ENCODE measurements around the gene SCN10A. TPM values are rescaled to one million over a fixed set of nuclear protein-coding genes. Genes with fewer than 3 reads are reported as not detected.
A peak's percentile ranks its signal among the peaks of the same experiment; 100 is the strongest.

Gene SCN10A
- not detected in 2 replicates for total RNA-seq (2014; rRNA removed; shearing (Covaris generic))

DNA sequence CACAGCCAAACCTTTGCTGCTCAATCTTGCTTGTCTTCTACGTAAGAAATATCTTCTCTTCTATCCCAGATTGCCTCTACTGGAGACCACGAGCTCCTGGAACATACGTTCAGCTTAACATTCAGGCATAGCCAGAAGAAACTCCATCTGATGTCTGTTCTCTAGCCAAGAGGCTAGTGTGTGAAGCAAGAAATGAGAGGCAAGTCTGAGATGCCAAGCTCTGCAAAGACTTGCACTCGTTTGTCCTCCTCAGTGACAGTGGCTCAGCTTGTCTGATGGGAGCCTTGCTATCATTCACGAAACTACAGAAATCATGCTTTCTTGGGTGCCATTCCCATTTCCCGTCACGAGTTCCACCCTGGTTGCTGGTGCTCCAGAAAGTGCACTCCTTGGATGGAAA is at the start of gene SCN10A:
SCN10A (minus strand) TSS at position 192 of the 400 bp plus-strand sequence. CDS start 22,207 bp downstream, outside the sequence.
- no peak for DNase-seq (ENCODE audit: low read depth)

DNA sequence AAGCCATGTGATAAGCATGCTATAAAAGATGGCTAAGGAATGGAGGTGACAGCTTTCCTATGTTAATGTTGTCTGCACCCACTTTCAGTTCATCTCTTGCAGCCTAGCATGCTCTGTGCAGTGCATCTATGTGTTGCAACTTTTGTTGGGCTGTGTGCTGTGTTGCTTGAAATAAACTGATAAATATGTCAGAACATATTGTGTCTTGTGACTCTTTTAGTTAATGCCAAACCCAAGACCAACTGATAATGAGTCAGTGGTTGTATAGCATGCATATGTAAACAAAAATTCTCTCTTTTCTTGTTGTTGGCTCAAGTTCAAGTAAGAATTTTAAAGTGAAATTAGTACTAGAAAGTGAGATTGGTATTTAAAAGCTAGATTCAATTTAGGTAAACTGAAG is 37.0 kb upstream of the SCN10A start:
- DNase-seq (ENCODE audit: low read depth) = no peak

DNA sequence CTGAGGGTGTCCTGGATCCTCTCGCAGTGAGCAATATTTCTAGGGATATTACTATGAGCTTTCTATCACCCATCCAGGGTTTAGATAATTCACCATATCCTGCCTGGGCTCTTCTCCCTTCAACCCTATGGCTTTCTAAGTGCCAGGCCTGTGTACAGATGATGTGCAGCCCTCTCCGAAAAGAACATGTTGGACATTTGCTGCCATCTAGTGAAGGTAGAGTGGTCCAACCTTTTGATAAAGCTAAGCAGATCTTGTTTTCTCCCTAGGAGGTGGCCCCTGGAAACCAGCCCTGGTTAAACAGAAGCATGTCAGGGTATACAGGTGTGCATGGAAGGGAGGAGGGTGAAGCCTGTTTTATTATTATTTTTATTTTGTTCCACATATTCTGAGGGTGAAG is 27.9 kb upstream of the SCN10A start:
- DNase-seq (ENCODE audit: low read depth) = peak; percentile 38

DNA sequence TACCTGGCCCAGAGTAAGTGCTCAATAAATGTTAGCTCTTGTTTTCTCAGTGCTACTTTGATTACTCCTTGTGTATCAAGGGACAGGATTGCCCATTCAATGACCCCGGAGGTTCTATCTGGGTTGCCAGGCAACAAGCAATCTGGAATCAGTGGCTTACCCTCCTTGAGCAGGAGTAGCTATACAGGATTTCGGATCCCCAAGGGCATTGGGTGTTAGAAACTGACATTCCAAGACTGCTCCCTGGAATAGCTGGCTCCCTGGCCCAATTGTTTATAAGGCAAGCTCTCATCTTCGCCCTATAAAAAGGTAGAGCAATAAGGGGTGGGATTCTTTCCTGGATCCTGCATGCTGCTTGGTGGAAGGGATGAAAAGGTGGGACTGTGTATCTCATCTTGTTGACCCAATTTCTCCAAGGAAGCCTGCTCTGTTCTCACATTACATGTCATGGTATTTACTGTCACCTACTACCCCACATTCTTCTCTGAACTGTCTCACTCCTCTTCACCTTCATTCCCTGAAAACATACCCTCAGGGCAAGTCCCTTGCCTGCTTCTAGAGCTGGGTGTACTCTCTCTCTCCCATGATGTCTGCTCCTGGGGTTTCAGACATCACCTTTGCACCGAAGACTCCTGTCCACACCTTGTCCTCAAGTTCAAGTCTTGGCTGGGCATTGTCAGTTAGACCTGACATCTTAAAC is 26.4 kb upstream of the SCN10A start:
- no peak for DNase-seq (ENCODE audit: low read depth)

DNA sequence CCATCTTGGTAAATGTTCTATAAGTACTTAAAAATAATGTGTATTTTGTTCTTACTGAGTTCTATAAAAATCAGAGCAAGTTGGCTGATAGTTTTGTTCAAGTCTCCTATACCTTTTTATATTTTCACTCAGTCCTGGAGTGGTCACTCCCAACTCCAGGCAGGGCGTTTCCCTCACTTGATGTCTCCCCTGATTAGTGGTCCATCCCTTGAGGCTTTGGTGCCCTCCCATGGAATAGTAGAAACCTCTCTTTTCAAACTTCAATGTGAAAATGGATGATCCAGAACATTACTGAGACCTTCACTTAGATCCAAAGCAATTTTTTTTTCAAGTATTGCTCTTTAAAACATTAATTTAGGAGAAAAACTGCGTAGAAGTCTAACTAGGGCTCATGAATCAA is 25.0 kb upstream of the SCN10A start:
- DNase-seq (ENCODE audit: low read depth) = no peak

DNA sequence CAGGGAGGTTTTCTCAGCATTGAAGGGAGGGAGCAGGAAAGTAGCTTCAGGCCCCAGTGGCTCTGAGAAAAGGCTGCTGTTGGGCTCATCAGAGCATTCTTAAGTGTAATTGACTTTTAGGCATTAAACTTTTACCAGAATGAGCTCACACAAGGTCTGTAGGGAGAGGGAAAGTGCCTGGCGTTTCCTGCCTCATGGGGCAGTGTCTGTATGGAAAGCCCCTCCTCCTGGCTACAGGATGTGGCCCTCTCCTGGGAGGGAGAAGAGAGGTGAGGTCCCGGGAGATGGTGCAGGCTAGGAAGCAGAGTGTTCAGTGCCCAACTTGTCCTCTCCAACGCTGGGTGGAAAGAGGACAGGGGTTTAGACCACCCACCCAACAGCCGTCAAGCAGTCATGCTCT is 21.3 kb upstream of the SCN10A start:
- DNase-seq (ENCODE audit: low read depth) = peak; percentile 23

DNA sequence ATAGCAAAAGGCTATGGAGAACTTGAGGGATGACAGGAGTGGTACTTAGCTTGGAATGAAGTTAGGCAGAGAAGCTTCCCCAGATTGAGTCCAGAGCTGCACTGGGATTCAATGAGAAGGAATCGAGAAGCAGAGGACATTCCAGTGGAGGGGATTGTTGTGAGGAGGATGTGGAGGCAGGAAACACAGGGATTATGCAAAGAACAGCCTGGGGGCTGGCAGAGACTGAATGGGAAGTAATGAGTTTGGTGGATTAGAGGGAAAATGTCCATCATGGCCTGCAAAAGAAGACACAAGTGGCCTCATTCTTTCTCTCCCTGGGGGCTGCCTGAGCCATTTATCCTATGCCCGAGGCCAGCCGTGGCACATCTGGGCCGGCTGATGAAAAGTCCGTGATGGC is 20.5 kb upstream of the SCN10A start:
- DNase-seq (ENCODE audit: low read depth) = no peak

DNA sequence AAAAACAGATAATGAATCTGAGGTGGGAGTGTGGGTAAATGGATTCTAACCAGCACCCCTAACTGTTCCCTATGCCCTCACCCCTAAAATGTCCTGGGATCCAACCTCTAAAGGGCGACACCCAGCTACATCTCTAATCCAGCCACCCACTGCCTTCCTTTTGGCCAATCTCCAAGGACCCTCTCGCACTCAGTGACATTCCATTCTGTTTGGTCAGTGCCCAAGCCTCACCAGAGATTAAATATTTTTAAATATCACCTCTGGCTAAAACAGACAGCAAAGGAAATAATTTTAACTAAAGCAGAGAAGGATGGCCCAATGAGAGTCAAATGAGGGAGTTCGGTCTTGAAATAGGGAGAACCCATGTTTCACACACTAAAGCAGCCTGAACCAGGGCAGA is 19.9 kb upstream of the SCN10A start:
- peak; percentile 27 for DNase-seq (ENCODE audit: low read depth)

DNA sequence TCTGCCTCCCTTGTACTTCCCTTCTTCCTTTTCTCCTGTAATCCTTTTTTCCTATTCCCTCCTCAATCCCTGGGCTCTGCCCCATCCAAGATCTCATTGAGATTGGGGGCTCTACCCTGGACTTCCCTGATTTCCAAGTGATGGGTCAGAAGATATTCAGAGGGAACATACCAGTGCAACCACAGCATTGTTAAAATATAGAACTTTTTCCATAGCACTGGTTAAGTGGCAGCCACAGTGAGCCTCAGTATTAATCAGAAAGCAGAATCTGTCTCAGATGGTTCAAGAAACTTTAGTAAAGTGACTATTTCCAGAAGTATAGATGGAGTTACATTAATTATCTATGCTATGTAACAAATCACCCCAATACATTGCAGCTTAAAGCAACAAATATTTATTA is 18.7 kb upstream of the SCN10A start:
- no peak for DNase-seq (ENCODE audit: low read depth)

DNA sequence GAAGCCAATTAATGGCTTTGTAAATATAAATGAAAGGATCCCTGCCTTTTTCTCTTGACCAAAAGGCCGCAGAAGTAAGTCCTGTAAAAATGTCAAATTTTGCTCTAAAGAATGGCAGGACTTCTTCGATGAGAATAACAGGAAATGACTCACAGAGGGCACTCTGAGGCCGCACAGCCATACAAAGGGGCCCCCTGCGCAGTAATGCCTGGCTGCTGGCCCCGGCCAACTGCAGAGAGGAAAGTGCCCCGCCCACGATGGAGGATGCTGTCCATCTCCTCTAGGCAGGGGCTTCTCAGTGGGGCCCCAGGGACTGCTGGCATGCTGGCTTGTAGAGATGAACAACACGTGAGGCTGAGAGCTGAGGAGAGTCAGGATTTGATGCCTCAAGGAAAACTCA is 18.1 kb upstream of the SCN10A start:
- DNase-seq (ENCODE audit: low read depth) = peak; percentile 87

DNA sequence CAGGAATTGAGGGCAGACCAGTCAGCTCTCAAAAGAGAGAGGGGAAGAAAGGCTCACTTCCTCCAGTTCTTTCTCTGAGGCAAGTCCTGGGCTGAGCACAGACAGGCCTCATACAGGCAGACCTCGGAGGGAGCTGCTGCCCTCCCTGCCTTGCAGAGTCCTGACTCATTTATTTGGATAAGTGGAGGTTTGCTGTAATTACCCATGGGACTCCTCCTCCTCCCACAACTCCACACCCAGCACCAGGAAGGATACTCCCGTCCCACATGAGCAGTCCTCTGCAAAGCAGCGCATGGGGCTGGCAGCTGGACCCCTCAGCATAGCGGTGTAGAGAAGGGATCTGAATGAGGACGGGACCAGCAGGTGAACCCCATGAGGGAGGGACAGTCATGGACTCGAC is 13.4 kb upstream of the SCN10A start:
- peak; percentile 84 for DNase-seq (ENCODE audit: low read depth)

DNA sequence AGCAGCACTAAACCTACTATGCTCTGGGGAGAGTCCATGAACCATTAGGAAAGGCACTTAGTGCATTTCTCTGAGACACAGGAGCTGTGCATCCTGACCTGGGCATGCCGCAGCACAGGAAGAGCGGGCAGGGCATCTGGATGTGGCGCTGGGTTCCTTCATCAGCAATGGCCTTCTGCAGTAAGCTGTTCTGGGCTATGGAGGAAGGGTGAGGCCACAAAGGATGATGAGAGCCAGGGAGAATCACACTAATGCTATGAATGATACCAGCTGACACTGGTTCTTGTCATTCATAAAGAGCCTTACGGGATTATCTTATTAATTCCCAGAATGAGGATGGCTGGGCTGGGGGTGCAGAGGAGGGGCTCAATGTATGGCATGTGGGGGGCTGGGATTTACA is 12.7 kb upstream of the SCN10A start:
- DNase-seq (ENCODE audit: low read depth) = no peak

DNA sequence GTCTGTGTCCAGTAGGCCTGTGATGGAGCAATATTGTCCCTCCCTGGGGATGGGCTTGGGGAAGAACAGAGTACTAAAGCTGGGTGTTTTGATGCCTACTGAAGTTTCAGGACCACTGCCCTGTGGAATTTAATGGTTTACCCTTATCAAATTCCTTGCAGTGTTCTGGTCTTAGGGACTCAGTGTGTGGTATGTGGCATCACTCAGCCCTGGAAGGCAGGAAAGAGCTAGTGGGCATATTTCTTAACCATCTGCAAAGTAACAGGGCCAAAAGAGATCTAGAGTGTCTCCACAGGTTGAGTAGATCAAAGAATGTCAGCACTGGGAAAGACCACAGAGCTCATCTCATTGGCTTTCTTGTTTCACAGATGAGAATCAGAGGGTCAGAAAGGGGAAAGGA is 11.8 kb upstream of the SCN10A start:
- no peak for DNase-seq (ENCODE audit: low read depth)

DNA sequence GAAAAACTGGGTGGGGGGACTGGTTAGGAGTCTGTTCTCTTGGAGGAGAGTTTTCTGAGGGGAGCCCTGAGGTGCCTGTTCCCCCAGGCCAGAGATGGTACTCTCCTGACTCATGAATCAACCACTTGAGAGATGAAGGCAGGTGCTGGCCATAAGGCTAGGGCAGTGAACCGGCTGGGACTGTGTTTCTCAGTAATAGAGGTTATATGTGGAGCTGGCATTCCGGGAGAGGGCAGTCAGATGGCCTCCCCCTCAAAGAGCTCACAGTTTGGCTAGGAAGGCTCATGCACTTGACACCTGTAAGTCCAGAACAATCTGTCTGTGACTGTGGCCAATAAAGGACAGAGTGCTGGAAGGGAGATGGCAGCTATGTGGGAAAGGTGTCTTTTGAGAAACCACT is 10.0 kb upstream of the SCN10A start:
- no peak for DNase-seq (ENCODE audit: low read depth)

DNA sequence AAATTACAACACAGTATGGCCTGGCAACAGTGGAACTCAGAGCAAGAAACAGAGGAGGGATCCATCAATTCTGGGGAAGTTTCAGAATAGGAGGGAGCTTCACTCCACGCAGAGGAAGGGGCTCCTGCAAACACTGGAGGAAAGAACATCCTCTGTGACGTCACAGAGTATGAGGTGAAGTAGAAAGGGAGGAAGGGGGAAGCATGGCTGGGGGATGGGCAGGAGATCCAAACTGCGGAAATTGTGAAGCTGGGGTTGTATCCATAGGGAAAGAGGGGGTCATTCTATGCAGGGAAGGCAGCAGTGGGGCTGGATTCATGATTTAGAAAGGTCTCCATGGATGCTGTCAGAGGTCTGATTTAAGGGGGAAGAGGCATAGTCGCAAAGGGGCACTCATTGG is 8.3 kb upstream of the SCN10A start:
- DNase-seq (ENCODE audit: low read depth) = no peak

DNA sequence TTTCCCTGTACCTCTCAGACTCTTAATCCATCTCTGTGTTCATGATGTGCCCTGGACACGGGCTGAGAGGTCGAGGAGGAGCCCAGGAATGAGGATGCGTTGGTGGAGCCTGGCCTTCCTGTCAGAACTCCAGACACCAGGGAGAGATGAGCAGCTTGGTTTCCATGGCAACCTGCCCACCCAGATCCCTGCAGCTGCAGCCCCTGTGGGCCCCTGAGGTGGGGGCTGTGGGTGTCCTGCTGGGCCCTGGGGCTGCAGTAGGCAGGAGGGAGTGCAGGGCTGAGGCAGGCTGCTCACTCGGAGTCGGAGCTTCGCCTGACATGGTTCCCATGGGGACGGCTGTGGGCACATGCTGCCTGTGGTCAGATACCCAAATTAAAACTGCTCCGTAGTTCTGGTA is 7.7 kb upstream of the SCN10A start:
- DNase-seq (ENCODE audit: low read depth) = no peak

DNA sequence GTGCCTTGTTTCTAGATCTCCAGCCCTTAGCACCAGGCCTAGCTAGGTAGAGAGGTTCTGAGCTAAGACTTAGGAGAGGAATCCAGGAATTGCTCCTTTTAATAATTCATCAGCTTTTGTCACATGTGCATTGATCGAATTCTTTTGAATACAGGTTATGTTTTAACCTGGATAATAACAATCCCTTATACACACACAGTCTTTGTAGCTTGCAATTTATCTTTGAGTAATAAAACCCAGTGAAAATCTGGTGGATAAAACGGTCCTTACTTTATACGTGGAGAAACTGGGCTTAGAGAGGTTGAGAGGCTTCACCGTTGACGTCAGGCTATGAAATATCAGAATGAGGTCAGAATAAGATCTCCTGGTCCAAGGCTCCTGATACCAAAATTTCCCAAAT is 7.2 kb upstream of the SCN10A start:
- no peak for DNase-seq (ENCODE audit: low read depth)

DNA sequence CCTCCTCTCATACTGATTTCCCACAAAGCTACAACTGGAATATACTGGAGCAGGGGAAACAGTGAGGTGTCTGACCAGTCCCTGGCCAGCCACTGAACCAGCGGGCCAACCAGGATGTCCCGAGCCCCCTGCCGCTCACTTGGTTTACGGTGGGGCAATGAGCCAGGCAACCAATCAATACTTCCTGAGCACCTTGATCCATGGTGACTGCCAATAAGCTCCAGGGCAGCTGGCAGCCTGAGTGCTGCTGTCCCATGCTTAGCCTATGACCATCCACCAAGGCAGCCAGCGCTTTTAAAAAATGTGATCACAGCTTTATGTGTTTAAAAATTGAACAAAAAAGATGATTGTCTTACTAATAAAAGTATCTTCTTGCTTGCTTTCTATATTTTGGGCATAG is 4.2 kb downstream of the SCN10A start:
- DNase-seq (ENCODE audit: low read depth) = no peak

DNA sequence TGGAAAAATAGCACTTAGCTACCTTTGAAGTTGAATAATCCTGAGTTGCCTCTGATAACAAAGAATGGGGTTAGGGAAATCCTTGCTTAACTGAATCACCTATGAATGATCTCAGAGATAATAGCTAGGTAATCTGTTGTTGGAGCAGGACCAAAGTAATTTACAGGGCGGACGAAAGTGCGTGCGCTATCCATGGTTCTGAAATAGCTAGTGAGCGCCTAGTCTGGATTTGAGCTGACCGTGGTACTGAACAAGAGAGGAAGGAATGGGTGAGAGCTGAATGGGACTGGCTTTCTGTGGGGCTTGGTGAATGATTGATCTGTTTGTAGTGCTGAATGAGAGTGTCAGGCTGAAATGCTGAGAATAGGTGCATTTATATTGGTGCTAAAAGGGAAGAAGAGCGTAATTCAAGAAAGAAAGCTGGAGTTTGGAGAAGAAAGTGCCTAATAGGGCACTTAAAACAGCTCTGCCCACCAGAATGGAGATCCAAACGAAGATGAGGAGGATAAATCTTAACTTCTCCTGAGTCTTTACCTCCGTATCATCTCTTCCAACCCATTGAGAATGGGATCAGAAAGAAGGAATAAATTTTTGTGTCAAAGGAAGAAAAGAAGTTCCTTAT is 10.1 kb downstream of the SCN10A start:
- DNase-seq (ENCODE audit: low read depth) = peak; percentile 48

DNA sequence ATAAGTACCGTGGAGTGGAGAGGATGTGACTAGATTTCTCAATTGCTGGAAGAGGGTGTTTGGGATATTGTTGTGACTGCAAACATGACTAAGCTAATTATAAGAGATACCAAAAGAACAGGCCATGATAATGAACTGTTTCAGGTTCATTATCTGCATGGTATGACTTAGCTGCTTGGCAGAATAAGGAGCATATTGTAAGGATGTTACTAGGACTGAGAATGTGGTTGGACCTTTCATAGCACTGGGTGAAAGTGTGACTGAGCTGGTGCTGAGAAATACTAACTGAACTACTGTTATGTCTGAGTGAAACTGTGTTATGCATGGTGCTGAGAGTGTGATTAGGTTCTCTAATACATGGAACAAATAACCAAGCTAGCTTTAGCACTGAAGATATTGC is 11.0 kb downstream of the SCN10A start:
- no peak for DNase-seq (ENCODE audit: low read depth)

DNA sequence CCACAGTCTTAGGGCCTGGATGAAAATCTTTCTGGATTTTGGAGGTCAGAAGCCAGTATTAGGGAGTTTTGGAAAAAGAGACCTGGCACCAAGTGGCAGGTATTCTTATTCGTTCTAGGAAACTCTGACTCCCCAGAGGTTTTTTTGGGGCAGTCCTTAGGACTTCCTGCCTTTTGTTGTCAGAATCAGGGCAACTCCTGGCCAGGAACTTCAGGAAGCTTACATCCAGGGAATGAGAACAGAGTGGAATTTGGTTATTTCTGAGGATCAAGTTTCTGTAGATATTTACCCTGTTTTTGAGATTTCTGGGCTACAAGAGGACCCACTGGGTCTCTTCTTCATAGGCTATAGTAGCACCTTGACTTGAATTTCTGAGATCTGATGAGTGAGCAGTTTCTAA is 15.5 kb downstream of the SCN10A start:
- DNase-seq (ENCODE audit: low read depth) = no peak

DNA sequence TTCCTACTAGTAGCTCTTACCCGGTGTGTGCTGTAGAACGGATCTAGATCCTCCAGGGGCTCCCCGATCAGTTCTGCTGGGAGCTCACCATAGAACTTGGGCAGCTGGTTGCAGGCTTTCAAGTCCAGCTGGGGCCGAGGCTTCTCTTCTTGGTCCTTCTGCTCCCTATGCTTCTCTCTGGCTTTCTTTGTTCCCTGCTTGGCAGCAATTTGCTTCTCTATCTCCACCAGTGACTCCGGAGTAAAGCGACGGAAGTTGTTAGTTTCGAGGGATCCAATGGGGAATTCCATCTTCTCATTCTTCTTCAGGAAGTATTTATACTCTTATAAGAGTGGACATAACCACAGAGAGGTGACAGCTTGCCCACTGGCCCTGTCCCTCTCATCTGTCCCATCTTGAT is 22.3 kb downstream of the SCN10A start:
- no peak for DNase-seq (ENCODE audit: low read depth)

DNA sequence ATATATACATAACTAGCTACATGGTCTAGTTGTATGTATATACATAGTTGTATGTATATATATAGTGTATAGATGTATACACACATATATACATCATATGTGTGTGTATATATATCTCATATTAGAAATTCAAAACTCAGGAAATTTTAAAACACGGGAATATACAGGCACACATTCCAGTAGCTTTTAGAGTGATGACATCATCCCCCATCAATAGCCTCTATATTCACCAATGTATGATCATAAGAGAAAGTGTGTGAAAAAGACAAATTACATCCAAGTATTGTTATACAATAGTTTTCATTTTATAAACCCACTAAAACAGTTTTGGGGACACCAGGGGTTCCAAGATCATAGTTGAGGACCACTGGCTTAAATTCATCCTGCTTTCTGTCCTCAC is 23.0 kb downstream of the SCN10A start:
- no peak for DNase-seq (ENCODE audit: low read depth)

DNA sequence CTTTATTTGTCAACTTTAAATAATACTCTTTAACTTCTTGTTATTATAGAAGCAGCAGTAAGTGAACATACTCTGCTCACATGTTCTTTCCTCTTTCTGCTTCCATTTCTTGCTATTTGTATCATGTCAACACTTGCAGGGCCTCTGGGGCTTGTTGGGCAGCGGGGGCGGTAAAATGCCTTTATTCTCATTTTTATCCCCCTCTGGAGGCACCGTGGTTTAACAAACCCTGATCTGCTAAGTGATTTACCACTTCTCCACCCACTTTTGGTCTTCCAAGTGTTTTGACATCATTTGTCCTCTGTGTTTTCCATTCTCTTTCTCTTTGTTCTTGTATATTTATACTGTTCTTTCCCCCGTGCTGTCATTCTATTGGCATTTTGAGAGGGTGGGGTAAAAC is 33.9 kb downstream of the SCN10A start:
- no peak for DNase-seq (ENCODE audit: low read depth)

Measured in Daoy (cell line).